RWPE2 (cell line): ENCODE results near the gene CHTF18.
A peak's percentile ranks its signal among the peaks of the same experiment; 100 is the strongest.
"Not testable (repeated sequence)": the region's sequence is repeated elsewhere in the genome, so short reads cannot be mapped to it uniquely, and the experiment has no call there.

ENCODE experiments used
- ATAC-seq: fragments of 200-7000 bp; cut with Tn5 transposase; 3 replicates; pipeline ENCODE4 v1.9.1; 2021; ENCODE audit warnings: low read depth
- DNase-seq: peaks from one replicate; pipeline ENCODE4 v3.0.0-alpha.2; 2020; ENCODE audit warnings: low spot score
- H3K27ac ChIP-seq: fragments of 450-650 bp; 2 replicates; pipeline ENCODE4 v1.5.1; 2017; ENCODE audit warnings: mild to moderate bottlenecking; ENCODE audit not compliant: poor library complexity, severe bottlenecking
- H3K27me3 ChIP-seq: fragments of 250-450 bp; sonication (Bioruptor Pico); 2 replicates; pipeline ENCODE4 v1.5.1; 2021; ENCODE audit warnings: mild to moderate bottlenecking, moderate library complexity; ENCODE audit not compliant: insufficient read depth, poor library complexity, severe bottlenecking
- H3K36me3 ChIP-seq: fragments of 250-450 bp; sonication (Bioruptor Pico); 2 replicates; pipeline ENCODE4 v1.5.1; 2020; ENCODE audit warnings: low read depth, mild to moderate bottlenecking, moderate library complexity
- H3K4me1 ChIP-seq: fragments of 250-450 bp; sonication (Bioruptor Pico); 2 replicates; pipeline ENCODE4 v1.5.1; 2021; ENCODE audit warnings: mild to moderate bottlenecking, moderate library complexity; ENCODE audit not compliant: insufficient read depth, poor library complexity, severe bottlenecking
- H3K4me3 ChIP-seq: fragments of 250-450 bp; sonication (Bioruptor Pico); 2 replicates; pipeline ENCODE4 v1.5.1; 2021; ENCODE audit warnings: mild to moderate bottlenecking, moderate library complexity; ENCODE audit not compliant: severe bottlenecking
- H3K9me3 ChIP-seq: fragments of 250-450 bp; sonication (Bioruptor Pico); 2 replicates; pipeline ENCODE4 v1.5.1; 2021; ENCODE audit warnings: mild to moderate bottlenecking, moderate library complexity; ENCODE audit not compliant: severe bottlenecking
- TF ChIP-seq, protein P1 (sequence below): fragments of 450-650 bp; IDR thresholded peaks from one replicate; pipeline ENCODE4 v1.5.1; 2017; ENCODE audit warnings: mild to moderate bottlenecking, moderate library complexity; ENCODE audit not compliant: poor library complexity, severe bottlenecking

CHTF18 gene

DNA sequence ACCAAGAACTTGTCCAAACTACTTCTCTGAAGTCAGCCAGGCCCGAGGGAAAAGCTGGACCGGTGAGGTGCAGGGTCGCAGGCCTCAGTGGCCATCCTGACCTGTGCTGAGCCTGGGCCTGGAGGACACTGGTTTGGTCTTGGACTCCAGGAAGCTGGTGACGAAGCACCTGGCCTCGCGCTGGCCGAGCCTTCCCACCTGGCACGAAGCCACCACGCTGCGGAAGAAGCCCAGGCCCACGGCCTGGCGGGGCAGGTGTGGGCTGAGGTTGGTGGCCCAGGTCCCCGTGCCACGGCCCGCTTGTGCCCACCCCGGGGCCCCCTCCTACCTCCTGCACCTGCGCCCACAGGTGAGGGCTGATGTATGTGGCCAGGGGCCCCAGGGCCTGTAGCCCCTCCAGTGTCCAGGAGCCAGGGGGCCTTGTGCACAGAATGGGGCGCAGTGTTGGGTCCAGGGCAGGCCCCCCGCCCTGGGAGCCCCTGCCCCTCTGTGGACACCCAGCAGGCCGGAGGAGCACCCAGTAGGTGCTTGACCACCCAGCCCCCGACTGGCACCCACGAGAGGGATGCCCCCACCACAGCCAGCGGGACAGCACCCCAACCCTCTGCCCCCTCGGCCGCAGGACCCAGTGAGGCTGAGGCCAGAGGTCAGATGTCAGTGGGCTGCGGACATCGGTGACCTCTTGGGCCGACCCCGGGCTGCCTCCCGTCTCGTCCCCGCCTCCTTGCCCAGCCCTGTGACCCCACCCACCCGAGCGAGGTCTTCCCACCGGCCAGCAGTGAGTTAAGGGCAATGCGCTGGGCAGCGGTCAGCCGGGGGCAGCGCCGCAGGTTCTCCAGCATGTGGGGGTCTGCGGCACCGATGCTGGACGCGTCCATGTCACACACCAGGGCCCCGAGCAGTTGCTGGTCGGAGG is 14.1 kb upstream of the CHTF18 start:
- Histone ChIP-seq H3K4me3 (no peak overlapping the region), H3K4me1 (peaks cover 3% of the 10 kb centered on the region), H3K36me3 (no peaks in the 10 kb centered on the region), H3K9me3 (no peaks in the 10 kb centered on the region), H3K27ac (no peak overlapping the region), H3K27me3 (no peaks in the 10 kb centered on the region)
- ATAC-seq: no peak
- DNase-seq: no peak
- TF ChIP-seq, protein P1, sequence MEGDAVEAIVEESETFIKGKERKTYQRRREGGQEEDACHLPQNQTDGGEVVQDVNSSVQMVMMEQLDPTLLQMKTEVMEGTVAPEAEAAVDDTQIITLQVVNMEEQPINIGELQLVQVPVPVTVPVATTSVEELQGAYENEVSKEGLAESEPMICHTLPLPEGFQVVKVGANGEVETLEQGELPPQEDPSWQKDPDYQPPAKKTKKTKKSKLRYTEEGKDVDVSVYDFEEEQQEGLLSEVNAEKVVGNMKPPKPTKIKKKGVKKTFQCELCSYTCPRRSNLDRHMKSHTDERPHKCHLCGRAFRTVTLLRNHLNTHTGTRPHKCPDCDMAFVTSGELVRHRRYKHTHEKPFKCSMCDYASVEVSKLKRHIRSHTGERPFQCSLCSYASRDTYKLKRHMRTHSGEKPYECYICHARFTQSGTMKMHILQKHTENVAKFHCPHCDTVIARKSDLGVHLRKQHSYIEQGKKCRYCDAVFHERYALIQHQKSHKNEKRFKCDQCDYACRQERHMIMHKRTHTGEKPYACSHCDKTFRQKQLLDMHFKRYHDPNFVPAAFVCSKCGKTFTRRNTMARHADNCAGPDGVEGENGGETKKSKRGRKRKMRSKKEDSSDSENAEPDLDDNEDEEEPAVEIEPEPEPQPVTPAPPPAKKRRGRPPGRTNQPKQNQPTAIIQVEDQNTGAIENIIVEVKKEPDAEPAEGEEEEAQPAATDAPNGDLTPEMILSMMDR: no peak

DNA sequence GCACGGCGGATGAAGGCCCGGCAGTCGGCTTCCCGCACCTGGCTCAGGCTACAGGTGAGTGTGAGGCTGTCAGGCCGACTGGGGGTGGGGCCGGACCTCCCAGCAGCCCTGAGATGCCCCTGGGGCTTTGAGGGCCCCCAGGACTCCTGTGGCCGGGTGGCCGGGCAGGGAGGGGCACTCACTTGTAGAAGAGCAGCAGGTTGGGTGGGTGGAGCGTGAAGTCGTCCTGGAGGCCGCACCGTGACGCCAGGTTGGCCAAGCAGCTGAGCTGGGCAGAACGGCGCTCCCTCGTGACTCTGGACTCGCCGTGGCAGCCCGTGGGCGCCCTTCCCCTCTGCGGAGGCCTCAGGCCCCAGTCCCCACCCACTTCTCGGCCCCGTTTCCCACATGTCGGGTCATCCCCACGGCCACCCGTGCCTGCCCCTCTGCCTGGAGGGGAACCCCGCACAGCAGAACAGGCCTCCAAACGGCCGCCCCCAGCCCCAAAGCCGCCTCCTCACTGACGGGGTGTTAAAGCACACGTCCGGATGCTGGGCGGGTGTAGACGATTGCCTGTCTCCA is 13.1 kb upstream of the CHTF18 start:
- TF ChIP-seq, protein P1: no peak
- H3K27ac ChIP-seq: no peak overlapping the region
- H3K4me1 ChIP-seq: peaks cover 3% of the 10 kb centered on the region
- no peaks in the 10 kb centered on the region for H3K36me3 ChIP-seq
- H3K27me3 ChIP-seq: no peaks in the 10 kb centered on the region
- H3K9me3 ChIP-seq: no peaks in the 10 kb centered on the region
- no peak overlapping the region for H3K4me3 ChIP-seq
- ATAC-seq: no peak
- DNase-seq: no peak

DNA sequence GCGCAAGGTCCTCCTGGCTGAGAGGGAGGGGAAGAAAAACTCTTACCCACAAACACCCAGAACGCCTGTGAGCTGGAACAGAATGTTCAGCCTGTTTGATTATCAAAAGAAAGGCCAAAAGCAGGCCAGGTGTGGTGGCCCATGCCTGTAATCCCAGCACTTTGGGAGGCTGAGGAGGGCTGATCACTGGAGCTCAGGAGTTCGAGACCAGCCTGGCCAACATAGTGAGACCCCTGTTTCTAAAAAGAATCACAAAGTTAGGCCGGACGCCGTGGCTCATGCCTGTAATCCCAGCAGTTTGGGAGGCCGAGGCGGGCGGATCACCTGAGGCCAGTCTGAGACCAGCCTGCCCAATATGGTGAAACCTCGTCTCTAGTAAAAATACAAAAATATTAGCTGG is 12.1 kb upstream of the CHTF18 start:
- not testable (repeated sequence) for ATAC-seq, H3K9me3 ChIP-seq, DNase-seq, H3K4me1 ChIP-seq, H3K27me3 ChIP-seq, H3K4me3 ChIP-seq, H3K36me3 ChIP-seq, H3K27ac ChIP-seq

DNA sequence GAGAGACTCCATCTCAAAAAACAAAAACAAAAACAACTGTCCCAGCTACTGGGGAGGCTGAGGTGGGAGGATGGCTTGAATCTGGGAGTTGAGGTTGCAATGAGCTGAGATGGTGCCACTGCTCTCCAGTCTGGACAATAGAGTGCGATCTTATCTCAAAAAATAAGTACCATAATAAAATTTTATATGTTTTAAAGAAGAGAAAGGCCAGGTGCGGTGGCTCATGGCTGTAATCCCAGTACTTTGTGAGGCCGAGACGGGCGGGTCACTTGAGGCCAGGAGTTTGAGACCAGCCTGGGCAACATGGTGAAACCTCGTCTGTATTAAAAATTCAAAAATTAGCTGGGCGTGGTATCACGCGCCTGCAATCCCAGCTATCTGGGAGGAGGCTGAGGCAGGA is 11.6 kb upstream of the CHTF18 start:
- no peak for DNase-seq
- no peak for ATAC-seq
- H3K27ac ChIP-seq: no peak overlapping the region
- H3K9me3 ChIP-seq: no peaks in the 10 kb centered on the region
- no peak overlapping the region for H3K4me3 ChIP-seq
- H3K36me3 ChIP-seq: no peaks in the 10 kb centered on the region
- H3K4me1 ChIP-seq: peaks cover 3% of the 10 kb centered on the region
- TF ChIP-seq, protein P1: no peak
- H3K27me3 ChIP-seq: no peaks in the 10 kb centered on the region

DNA sequence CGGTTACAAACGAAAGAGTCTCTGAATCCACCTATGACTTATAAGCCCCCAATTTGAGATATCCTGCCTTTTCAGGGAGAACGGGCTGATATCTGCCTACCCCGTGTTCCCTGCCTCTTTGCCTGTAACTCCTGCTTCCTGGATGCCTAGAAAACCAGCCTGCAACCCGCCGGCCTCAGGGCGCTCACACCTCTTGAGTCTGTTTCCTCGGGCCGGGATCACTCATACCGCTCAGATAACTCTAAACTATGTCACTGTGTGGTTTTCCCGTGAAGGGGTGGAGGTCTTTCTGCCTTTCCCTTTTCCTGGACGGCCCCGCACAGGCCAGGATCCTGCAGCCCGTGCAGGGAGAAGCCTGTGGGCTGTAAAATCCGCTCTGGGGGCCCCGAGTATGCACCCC is 10.6 kb upstream of the CHTF18 start:
- TF ChIP-seq, protein P1: no peak
- Histone ChIP-seq H3K4me1 (peaks cover 3% of the 10 kb centered on the region), H3K36me3 (no peaks in the 10 kb centered on the region), H3K9me3 (no peaks in the 10 kb centered on the region), H3K27ac (no peak overlapping the region), H3K27me3 (no peaks in the 10 kb centered on the region), H3K4me3 (no peak overlapping the region)
- DNase-seq: no peak
- ATAC-seq: peak; percentile 22
